ENCODE results near the gene FGFBP1. TPM values are rescaled to one million over a fixed set of nuclear protein-coding genes. Genes with fewer than 3 reads are reported as not detected.

FGFBP1 gene
- total RNA-seq, 1 experiment from 2014 or later = 133 TPM

GRCh38 chr4:15951781-15952180 lies 13.2 kb upstream of the FGFBP1 start:
- Histone ChIP-seq H4K20me1 (ENCODE audit: low read length) (no peaks in the 10 kb centered on the region), H3K4me2 (ENCODE audit: low read length) (no peak overlapping the region), H3K9ac (ENCODE audit: low read length) (no peak overlapping the region), H3K9me3 (ENCODE audit: low read length) (no peaks in the 10 kb centered on the region), H3K27ac (ENCODE audit: low read length) (no peak overlapping the region), H3K4me1 (ENCODE audit: insufficient read depth, low read length) (peaks cover 6% of the 10 kb centered on the region), H3K36me3 (ENCODE audit: low read depth, low read length) (no peaks in the 10 kb centered on the region), H3K4me3 (ENCODE audit: low read length) (no peak overlapping the region), H3K9me2 (replicated peaks; ENCODE audit: low read length) (no peaks in the 10 kb centered on the region), H2AFZ (ENCODE audit: low read length) (no peak overlapping the region), H3F3A (ENCODE audit: low read length, unreplicated experiment) (no peaks in the 10 kb centered on the region), H3K27me3 (ENCODE audit: low read length) (no peaks in the 10 kb centered on the region), H3K79me2 (ENCODE audit: low read length) (no peaks in the 10 kb centered on the region)
- intact Hi-C loops (cut with micrococcal nuclease) = no loop called here
- TF ChIP-seq CTCF (conservative IDR thresholded peaks at IDR 0.05; ENCODE audit: low read depth, low read length) (no peak), EZH2 (IDR thresholded peaks at IDR 0.05; ENCODE audit: low read length, unreplicated experiment) (no peak), EZH2phosphoT487 (IDR thresholded peaks at IDR 0.05; ENCODE audit: borderline replicate concordance, low read length) (no peak)
- BruUV-seq (replicated peaks) = no TSS peak
- ChIA-PET POLR2A (ENCODE audit: unreplicated experiment) (no interaction called here), CTCF (no interaction called here)
- DNase-seq = no peak
- ATAC-seq = no peak

- TF ChIP-seq EZH2phosphoT487 (IDR thresholded peaks at IDR 0.05; ENCODE audit: borderline replicate concordance, low read length) = no peak
- TF ChIP-seq EZH2 (IDR thresholded peaks at IDR 0.05; ENCODE audit: low read length, unreplicated experiment) = no peak
- TF ChIP-seq CTCF (conservative IDR thresholded peaks at IDR 0.05; ENCODE audit: low read depth, low read length) = no peak
- Histone ChIP-seq H3K9ac (ENCODE audit: low read length) (no peak overlapping the region), H3K27ac (ENCODE audit: low read length) (no peak overlapping the region), H4K20me1 (ENCODE audit: low read length) (no peaks in the 10 kb centered on the region), H3K9me2 (replicated peaks; ENCODE audit: low read length) (no peaks in the 10 kb centered on the region), H3K4me3 (ENCODE audit: low read length) (no peak overlapping the region), H2AFZ (ENCODE audit: low read length) (no peak overlapping the region), H3K9me3 (ENCODE audit: low read length) (no peaks in the 10 kb centered on the region), H3K4me1 (ENCODE audit: insufficient read depth, low read length) (no peaks in the 10 kb centered on the region), H3K36me3 (ENCODE audit: low read depth, low read length) (no peaks in the 10 kb centered on the region), H3K27me3 (ENCODE audit: low read length) (no peaks in the 10 kb centered on the region), H3K79me2 (ENCODE audit: low read length) (no peaks in the 10 kb centered on the region), H3F3A (ENCODE audit: low read length, unreplicated experiment) (no peaks in the 10 kb centered on the region), H3K4me2 (ENCODE audit: low read length) (no peak overlapping the region)
- no TSS peak for BruUV-seq (replicated peaks)
- intact Hi-C loops (cut with micrococcal nuclease) = no loop called here
- CTCF ChIA-PET = no interaction called here
- ATAC-seq = no peak
- no peak for DNase-seq
- POLR2A ChIA-PET (ENCODE audit: unreplicated experiment) = no interaction called here
Observed at GRCh38 chr4:15948826-15949225, 10.3 kb upstream of the FGFBP1 start.

- no peaks in the 10 kb centered on the region for H3K4me1 ChIP-seq (ENCODE audit: insufficient read depth, low read length)
- no peak overlapping the region for H3K27ac ChIP-seq (ENCODE audit: low read length)
- ATAC-seq (no peak), DNase-seq (peak; percentile 32)
- ChIA-PET POLR2A (ENCODE audit: unreplicated experiment) (no interaction called here), CTCF (no interaction called here)
- intact Hi-C loops (cut with micrococcal nuclease) = no loop called here
- no TSS peak for BruUV-seq (replicated peaks)
- H3K9ac ChIP-seq (ENCODE audit: low read length) = no peak overlapping the region
- H3K27me3 ChIP-seq (ENCODE audit: low read length) = no peaks in the 10 kb centered on the region
- H3K9me2 ChIP-seq (replicated peaks; ENCODE audit: low read length) = no peaks in the 10 kb centered on the region
- no peaks in the 10 kb centered on the region for H4K20me1 ChIP-seq (ENCODE audit: low read length)
- H3K79me2 ChIP-seq (ENCODE audit: low read length) = no peaks in the 10 kb centered on the region
- H3K4me3 ChIP-seq (ENCODE audit: low read length) = no peak overlapping the region
- no peaks in the 10 kb centered on the region for H3F3A ChIP-seq (ENCODE audit: low read length, unreplicated experiment)
- TF ChIP-seq EZH2phosphoT487 (IDR thresholded peaks at IDR 0.05; ENCODE audit: borderline replicate concordance, low read length) (no peak), CTCF (conservative IDR thresholded peaks at IDR 0.05; ENCODE audit: low read depth, low read length) (no peak), EZH2 (IDR thresholded peaks at IDR 0.05; ENCODE audit: low read length, unreplicated experiment) (no peak)
- no peaks in the 10 kb centered on the region for H3K36me3 ChIP-seq (ENCODE audit: low read depth, low read length)
- no peak overlapping the region for H3K4me2 ChIP-seq (ENCODE audit: low read length)
- no peak overlapping the region for H2AFZ ChIP-seq (ENCODE audit: low read length)
- no peaks in the 10 kb centered on the region for H3K9me3 ChIP-seq (ENCODE audit: low read length)
Observed at GRCh38 chr4:15947684-15948083, 9.1 kb upstream of the FGFBP1 start.
